DMS 273 (cell line): ENCODE data around the gene EVX2.

Source experiments
- DNase-seq: peaks from one replicate; lab custom pipeline; 2025; ENCODE audit not compliant: unreplicated experiment; lab: John Stamatoyannopoulos, UW

The EVX2 gene

DNA sequence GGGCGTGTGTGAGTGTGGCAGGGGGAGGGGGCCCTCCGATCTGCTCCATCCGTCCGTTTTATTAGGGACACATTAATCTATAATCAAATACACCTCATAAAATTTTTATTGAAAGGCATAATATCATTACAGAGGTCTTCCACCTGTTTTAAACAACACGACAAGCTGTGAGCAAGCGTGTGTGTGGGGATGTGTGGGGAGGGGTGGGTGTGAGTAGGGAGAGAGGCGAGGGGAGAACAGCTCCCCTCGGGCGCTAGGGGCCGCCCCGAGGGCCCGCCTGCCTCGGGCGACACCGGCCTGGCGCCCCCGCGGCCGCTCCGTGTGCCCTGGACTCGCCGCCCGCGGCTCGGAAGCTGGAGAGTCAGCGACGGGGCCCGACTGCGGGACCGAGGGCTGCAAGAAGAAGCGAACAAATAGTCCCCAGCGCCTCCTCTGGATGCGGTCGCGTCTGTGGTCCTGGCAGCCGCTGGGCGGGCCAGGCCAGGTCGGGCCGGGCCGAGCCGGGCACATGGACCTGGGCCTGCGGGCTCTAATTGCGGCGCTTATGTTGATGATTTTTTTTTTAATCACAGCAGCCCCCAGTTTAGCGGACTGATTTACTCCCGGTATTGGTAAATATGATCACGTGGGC, 38.4 kb upstream of the EVX2 start:
- DNase-seq = no peak

DNA sequence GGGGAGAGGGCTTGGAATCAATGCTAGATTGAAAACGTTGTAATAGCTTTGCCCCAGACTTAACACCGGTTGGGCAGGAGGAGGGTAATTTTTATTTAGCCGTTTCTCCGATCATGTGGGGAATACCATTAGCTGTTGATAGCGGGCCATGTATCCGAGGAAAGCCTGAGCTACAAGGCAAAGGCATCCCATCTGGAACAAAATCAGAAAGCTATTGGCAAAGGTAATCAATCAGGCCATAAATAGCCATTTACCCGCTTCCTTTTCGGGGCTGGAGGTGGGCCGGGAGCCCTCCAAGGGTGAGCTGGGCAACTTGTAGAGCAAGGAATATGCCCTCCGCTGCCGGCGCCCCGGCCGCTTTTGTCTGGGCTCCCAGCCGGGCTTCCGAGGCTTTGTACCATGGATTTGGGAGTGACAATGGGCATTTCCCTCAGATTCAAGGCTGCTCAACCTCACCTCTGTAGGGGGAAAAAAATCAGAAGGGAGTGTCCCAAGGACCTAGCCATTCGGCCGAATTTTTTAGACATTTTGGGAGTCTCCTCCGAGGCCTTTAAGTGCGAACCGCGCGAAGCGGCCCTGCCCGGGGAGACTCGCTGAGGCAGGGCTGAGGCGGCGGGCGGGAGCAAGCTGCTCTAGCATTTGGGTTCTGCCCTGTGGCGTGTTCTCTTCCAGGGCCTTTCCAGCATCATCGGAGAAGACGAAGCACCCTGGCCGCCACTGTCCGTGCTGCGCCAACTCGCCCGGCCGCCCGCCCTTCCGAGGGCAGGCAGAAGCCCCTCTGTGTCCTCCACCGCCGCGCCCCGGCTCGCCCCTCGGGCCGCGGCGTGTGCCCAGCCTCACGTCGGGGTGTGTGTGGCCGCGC, 37.7 kb upstream of the EVX2 start:
- DNase-seq = no peak

DNA sequence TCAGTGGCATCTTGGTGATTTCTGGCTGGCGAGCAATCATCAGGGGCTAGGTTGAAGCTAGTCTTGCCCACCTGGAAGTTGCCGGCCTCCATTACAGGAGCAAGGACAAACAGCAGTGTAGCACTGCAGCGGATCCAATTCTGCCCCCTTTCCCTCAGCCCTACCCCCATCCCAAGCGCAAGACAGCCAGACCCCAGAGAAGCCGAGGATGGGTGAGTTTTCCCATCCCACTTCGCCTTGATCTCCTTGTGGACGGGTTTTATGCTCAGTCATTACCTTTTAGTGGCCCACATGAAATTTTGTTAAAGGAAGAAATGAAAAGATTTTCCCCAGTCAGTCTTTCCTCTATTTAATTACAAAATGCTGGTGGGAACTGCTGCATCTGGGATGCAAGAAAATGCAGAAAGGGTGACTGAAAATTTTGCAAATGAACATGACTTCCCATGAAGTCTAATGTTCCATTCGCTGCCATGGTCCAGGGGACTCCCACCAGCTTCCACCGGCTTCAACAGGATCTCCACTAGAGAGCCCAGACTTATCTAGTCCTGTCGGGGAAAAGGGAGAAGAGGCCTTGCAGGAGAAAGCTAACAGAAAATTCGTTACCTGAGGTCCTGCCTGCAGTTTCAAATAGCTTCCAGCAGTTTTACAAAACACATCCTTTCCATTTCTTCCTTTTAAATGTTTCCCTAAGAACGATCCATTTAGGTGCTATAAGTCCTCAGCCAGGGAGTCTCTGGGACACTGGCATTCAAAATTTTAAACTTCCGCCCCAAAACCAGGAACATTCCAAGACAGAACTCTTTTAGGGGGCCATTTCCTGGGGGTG, 36.8 kb upstream of the EVX2 start:
- no peak for DNase-seq

GRCh38 chr2:176118601-176119339, 35.0 kb upstream of the EVX2 start:
- no peak for DNase-seq

GRCh38 chr2:176117823-176118371, 34.1 kb upstream of the EVX2 start:
- DNase-seq = no peak

DNA sequence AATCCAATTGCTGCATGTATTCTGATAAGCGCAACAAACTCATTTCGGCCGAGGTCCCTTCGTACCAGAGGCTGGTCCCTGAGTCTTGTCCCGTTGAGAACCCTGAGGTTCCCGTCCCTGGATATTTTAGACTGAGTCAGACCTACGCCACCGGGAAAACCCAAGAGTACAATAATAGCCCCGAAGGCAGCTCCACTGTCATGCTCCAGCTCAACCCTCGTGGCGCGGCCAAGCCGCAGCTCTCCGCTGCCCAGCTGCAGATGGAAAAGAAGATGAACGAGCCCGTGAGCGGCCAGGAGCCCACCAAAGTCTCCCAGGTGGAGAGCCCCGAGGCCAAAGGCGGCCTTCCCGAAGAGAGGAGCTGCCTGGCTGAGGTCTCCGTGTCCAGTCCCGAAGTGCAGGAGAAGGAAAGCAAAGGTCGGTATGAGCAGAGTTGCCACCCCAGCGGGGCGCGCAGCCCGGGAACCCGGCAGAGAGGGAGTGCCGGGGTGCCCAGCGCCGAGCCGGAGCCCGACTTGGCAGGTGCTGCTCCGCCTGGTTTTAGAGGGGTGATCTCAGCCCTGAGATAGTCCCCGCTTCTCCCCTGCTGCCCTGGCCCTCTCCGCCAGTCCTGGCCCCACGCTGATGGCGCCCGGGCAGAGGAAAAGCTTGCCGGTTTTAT, 33.5 kb upstream of the EVX2 start:
- DNase-seq = no peak

- no peak for DNase-seq
Observed at GRCh38 chr2:176115883-176116813, 32.4 kb upstream of the EVX2 start, which contains the start of gene HOXD10. Gene HOXD10 (plus strand): TSS chr2:176116778. CDS start chr2:176116834, 56 bp downstream.

DNA sequence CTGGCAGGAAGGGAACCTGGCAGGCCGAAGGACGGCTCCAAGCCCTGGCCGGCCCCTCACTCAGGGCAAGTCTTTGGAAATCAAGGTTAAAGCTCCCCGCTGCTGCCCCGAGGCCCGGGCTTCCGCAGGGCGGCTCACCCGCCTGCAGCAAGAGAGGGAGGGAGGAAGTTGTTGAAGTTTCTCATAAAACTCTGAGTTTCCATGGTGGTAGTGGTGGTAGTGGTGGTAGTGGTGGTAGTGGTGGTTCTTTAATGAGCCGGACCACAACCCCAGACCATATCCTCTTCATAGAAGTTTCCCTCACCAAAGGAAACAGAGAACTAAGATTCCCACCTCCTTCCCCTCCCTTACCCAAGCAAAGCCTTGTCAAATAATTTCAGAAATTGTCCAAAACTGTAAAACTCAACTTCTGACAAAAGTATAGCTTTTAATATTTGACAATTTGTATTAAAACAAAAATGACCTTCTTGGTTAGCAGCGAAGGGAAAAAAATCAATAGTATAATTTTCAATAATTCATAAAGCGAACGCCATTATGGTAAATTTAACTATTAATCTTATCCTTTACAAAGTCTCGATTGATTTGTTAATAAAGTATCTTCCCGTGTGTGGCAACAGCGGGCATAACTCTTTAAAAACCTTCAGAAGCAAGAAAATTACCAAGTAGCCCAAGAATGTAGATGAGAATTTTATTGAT, 31.3 kb upstream of the EVX2 start:
- no peak for DNase-seq

- no peak for DNase-seq
Observed at GRCh38 chr2:176114120-176114929, 30.6 kb upstream of the EVX2 start.

- DNase-seq = no peak
Observed at GRCh38 chr2:176112375-176113302, 28.9 kb upstream of the EVX2 start.

GRCh38 chr2:176111846-176112374, 28.1 kb upstream of the EVX2 start:
- DNase-seq = no peak

DNA sequence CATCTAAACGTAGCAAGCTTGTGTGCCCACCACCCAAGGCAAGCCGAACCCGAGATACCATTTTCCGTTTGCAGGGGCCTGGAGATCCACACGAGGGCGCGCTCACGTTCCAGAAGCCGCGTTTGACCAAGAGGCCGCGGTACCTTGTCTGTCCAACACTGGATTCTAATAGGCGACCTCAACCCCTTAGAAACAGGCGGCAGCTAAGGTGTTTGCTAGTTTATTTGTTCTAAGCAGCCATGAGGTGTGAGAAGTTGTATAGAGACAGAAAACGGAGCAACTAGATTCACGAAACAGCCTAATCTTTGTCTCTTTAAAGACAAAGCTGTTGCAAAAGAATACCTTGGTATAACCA, 27.5 kb upstream of the EVX2 start:
- peak; percentile 85 for DNase-seq

GRCh38 chr2:176110415-176111308, 26.9 kb upstream of the EVX2 start:
- DNase-seq = no peak

GRCh38 chr2:176109946-176110345, 26.2 kb upstream of the EVX2 start:
- DNase-seq = no peak

- DNase-seq = no peak
Observed at GRCh38 chr2:176109192-176109901, 25.6 kb upstream of the EVX2 start.
